Raji (cell line): Measurements from ENCODE around the gene RELB.

Source experiments
- POLR2A ChIP-seq: IDR thresholded peaks from 2 replicates; pipeline ENCODE4 v1.6.1; 2011; ENCODE audit warnings: low read depth, low read length, control low read depth; ENCODE audit not compliant: insufficient read depth

The RELB gene

GRCh38 chr19:45001087-45001739 lies at the start of gene RELB:
TSS of gene RELB (plus strand) at chr19:45001464. CDS start at chr19:45001580, 116 bp downstream.
- TF ChIP-seq POLR2A: peak; percentile 67

- no peak for TF ChIP-seq POLR2A
Observed at GRCh38 chr19:44954278-44954648, 47.0 kb upstream of the RELB start.

GRCh38 chr19:44954649-44955504 lies 46.4 kb upstream of the RELB start, which contains the start of gene CLPTM1:
TSS of gene CLPTM1 (plus strand) at chr19:44955380. CDS start at chr19:44955396, 16 bp downstream.
- TF ChIP-seq POLR2A: peak; percentile 93

GRCh38 chr19:44955505-44956439 lies 45.5 kb upstream of the RELB start:
- no peak for TF ChIP-seq POLR2A

- no peak for TF ChIP-seq POLR2A
Observed at GRCh38 chr19:44957526-44957925, 43.7 kb upstream of the RELB start.

GRCh38 chr19:44958090-44958489 lies 43.2 kb upstream of the RELB start:
- no peak for TF ChIP-seq POLR2A

- no peak for TF ChIP-seq POLR2A
Observed at GRCh38 chr19:44959691-44960090, 41.6 kb upstream of the RELB start.

GRCh38 chr19:44960906-44961728 lies 40.1 kb upstream of the RELB start:
- no peak for TF ChIP-seq POLR2A

- TF ChIP-seq POLR2A: no peak
Observed at GRCh38 chr19:44961821-44962220, 39.4 kb upstream of the RELB start.

GRCh38 chr19:44968118-44968517 lies 33.1 kb upstream of the RELB start:
- TF ChIP-seq POLR2A: no peak

- no peak for TF ChIP-seq POLR2A
Observed at GRCh38 chr19:44968670-44969069, 32.6 kb upstream of the RELB start.

- TF ChIP-seq POLR2A: no peak
Observed at GRCh38 chr19:44969437-44969836, 31.8 kb upstream of the RELB start.

- TF ChIP-seq POLR2A: no peak
Observed at GRCh38 chr19:44972802-44973201, 28.5 kb upstream of the RELB start.

- TF ChIP-seq POLR2A: no peak
Observed at GRCh38 chr19:44973982-44974735, 27.1 kb upstream of the RELB start.

- no peak for TF ChIP-seq POLR2A
Observed at GRCh38 chr19:44974857-44975256, 26.4 kb upstream of the RELB start.
